Midbrain (tissue), 1 donor: Measurements from ENCODE around the gene ROR1.
"Not testable (repeated sequence)": the region's sequence is repeated elsewhere in the genome, so short reads cannot be mapped to it uniquely, and the experiment has no call there.

ENCODE experiments used
- DNase-seq: peaks from one replicate; lab custom pipeline; 2025; lab: John Stamatoyannopoulos, UW

ROR1 gene

DNA sequence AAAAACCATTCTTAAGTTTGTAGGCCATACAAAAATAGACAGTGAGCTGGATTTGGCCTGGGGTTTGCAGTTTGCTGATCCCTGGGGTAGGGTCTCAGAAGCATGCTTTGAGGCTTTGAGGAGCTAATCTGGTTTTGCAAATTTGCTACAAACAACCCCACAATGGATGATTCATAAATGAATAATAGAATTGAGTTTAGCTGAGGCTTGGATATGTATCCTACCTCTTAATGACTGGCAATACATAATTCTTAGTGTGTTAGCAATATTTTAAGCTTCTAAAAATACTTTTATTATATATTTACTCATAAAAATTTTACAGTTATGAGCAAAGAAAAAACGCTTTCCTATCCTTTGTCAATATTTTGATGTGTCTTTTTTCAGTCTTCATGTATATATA lies 50.6 kb downstream of the ROR1 start:
- no peak for DNase-seq

GRCh38 chr1:63825111-63825510 lies 51.3 kb downstream of the ROR1 start:
- no peak for DNase-seq

DNA sequence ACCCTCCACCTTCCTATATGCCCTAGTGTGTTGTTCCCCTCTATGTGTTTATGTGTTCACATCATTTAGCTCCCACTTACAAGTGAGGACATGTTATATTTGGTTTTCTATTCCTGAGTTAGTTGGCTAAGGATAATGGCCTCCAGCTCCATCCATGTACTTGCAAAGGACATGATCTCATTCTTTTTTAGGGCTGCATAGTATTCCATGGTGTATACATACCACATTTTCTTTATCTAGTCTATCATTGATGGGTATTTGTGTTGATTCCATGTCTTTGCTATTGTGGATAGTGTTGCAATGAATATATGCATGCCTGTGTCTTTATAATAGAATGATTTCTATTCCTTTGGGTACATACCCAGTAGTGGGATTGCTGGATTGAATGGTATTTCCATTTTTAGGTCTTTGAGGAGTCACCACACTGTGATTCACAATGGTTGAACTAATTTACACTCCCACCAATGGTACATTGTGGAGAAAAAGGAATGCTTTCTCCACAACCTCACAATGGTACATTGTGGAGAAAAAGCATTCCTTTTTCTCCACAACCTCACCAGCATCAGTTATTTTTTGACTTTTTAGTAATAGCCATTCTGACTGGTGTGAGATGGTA lies 52.5 kb downstream of the ROR1 start:
- not testable (repeated sequence) for DNase-seq

- no peak for DNase-seq
Measured at GRCh38 chr1:63827411-63828321, 53.8 kb downstream of the ROR1 start.

GRCh38 chr1:63828322-63829044 lies 54.7 kb downstream of the ROR1 start:
- no peak for DNase-seq

- DNase-seq = no peak
Measured at GRCh38 chr1:63829349-63830327, 55.8 kb downstream of the ROR1 start.

- no peak for DNase-seq
Measured at GRCh38 chr1:63831409-63831808, 57.6 kb downstream of the ROR1 start.

DNA sequence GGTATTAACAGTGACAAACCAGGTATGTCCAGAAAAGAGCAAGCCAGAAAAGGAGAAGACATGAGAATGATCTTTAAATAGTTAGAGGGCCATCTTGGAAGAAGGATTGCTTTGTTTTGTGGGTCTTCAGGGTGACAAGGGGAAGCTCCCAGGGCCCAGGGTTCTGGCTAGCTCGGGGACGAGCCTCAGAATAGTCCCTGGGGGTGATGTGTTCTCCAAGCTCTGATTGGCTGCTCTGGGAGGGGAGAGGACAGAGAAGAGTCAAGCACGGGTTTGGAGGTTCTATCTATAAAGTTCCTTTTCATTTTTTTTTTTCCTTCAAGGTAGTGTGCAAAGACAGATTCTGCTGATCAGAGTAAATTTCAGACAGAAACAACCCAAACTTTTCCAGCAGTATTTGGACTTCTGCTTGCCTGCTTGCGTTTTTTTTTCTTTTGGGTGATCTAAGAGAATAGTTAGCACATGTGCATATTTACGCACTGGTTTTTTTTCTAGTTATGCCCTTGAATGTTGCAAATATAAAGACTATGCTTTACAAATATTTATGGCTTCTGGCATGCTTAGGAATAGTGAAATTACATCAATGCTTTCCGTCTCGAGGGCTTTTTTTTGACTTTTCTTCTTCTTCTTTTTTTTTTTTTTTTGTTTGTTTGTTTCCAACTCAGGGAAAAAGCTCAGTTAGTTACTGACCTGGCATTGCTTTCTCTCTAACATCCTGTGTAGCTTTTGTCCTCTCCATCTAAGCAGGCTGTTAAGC lies 59.7 kb downstream of the ROR1 start:
- DNase-seq = no peak

GRCh38 chr1:63835128-63835527 lies 61.3 kb downstream of the ROR1 start:
- no peak for DNase-seq

- DNase-seq = no peak
Measured at GRCh38 chr1:63836374-63836773, 62.6 kb downstream of the ROR1 start.

GRCh38 chr1:63836830-63837229 lies 63.0 kb downstream of the ROR1 start:
- no peak for DNase-seq

DNA sequence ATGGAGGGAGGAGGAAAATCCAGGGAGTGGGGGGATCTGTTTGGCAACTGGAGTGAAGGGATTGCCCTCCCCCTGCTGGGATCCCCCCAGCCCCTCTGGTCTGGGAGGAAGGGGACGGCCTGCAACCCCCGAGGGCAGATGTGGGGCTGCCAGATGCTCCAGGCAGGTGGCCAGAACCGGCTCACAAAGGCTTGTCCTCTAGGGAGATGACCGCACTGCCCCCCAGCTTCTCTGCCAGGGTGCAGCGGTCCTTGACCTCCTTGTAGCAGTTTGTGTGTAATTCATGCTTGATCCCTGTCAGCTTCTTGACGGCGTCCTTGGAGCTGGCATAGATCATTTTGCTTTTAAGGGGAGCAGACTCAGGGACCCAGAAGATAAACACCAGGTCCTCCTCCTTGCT lies 69.2 kb downstream of the ROR1 start:
- DNase-seq = peak; percentile 16

DNA sequence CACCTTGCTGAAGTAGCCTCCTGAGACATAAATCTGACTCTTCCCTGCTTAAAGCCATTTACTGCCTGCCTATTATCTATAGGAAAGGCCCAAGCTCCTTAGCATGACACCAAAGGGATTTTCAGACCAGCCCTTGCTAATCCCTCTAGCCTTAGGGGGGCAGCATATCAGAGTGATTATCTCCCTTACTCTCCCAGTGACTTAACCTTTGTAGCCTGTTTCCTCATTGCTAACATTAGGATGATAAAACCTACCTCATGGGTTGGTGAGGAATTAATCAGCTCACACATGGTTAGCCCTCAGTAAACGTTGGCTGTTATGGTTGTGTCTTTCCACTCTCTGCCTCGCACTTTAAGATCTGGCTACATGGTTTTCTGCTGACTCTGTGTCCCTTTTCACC lies 70.1 kb downstream of the ROR1 start:
- DNase-seq = no peak

GRCh38 chr1:63845346-63845745 lies 71.5 kb downstream of the ROR1 start:
- DNase-seq = no peak

DNA sequence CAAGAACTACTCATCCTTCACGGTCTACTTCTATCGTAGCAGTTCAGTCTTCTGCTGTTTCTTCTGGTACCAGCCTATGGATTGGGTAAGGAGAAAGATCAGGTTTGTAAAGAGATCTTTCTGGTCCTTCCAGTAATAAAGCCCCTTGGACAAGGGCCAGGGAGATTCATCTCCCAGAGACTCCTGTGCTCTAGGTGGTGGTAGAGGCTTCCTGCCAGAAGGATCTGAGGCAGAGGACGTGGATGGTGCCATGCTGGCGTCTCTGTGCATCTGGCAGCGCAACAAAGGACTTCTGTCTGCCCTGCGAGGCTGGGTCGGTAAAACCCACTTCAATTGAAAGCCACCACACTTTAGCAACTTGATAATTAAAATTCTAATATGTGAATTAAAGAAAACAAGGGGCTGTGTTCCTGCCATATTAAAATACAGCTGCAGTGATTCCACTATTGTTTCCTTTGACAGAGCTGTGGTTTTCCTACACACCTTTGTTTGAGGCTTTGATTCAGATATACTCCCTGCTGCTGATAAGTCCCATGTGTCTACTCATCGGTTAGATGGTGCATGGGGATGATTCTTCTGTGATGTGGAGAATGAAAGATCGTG lies 73.6 kb downstream of the ROR1 start:
- DNase-seq = no peak

- no peak for DNase-seq
Measured at GRCh38 chr1:63848733-63849132, 74.9 kb downstream of the ROR1 start.

DNA sequence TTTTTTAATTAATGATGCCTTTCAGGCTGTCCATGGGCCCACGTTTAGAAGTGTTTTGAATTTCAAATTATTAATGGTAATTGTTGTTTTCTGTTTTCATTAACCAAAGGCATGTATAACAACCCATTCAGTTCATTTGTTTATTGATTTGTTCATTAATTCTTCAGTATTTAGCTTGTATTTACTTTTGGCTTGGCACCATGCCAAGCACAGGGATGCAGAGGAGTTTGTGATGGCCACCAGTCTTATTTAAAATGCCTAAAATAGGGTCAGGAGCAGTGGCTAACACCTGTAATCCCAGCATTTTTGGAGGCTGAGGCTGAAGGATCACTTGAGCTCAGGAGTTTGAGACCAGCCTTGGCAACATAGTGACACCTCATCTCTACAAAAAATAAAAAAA lies 75.3 kb downstream of the ROR1 start:
- DNase-seq = no peak

GRCh38 chr1:63854091-63854490 lies 80.3 kb downstream of the ROR1 start:
- DNase-seq = no peak

DNA sequence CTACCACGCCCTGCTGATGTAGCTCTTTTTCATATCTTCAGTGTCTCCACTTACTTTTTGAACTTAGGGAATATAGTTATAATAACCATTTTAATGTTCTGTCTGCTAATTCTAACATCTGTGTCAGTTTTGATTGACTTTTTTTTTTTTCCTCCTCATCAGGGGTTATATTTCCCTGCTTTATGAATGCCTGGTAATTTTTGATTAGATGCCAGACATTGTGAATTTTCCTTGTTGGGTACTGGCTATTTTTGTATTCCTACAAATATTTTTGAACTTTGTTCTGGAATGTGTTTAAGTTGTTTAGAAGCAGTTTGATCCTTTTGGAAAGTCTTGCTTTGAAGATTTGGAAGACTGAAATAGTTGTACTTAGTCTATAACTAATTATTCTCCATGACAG lies 82.1 kb downstream of the ROR1 start:
- no peak for DNase-seq

DNA sequence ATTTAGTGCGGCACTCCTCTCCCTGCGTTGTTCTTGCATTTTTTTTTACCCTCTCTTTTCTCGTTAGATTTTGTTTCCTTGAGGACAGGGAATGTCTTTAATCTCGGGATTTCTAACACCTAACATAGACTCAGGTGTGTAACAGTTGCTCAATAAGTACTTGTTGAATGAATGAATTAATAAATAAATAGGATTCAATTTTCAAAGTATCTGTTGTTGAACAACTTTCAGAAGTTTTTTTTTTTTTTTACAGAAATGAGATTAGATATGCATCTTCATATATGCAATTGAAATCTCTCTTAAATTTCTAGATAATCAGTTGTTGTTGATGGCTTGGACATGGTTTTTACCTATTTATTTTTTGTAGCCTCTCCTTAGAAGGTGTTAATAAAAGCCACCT lies 83.1 kb downstream of the ROR1 start:
- no peak for DNase-seq

DNA sequence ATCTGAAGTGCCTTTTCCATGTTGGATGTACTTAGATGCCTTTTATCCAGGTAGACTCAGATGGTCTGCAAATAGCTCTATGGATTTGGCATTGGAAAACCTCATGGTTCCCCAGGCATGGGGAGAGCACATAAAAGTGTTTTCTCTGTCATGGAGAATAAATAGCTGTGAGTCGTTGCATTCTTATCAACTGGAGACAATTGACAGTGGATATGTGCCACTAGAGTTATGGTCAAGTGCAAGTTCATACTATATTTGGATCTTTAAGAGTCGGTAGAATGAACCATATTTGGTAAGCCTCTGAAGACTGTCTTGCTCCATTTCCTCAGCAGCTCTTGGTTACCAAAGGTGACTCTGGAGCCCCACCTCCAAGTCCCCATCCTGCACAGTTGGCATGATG lies 83.7 kb downstream of the ROR1 start:
- DNase-seq = no peak
